ENCODE measurements around the gene CCDC200. TPM values are rescaled to one million over a fixed set of nuclear protein-coding genes. Genes with fewer than 3 reads are reported as not detected.
A peak's percentile ranks its signal among the peaks of the same experiment; 100 is the strongest.

CCDC200 gene
- total and polyA plus RNA-seq, 2 of the 13 experiments (the other 11 are each of a cell fraction or from before 2014, with no cell fraction given), result not detected

DNA sequence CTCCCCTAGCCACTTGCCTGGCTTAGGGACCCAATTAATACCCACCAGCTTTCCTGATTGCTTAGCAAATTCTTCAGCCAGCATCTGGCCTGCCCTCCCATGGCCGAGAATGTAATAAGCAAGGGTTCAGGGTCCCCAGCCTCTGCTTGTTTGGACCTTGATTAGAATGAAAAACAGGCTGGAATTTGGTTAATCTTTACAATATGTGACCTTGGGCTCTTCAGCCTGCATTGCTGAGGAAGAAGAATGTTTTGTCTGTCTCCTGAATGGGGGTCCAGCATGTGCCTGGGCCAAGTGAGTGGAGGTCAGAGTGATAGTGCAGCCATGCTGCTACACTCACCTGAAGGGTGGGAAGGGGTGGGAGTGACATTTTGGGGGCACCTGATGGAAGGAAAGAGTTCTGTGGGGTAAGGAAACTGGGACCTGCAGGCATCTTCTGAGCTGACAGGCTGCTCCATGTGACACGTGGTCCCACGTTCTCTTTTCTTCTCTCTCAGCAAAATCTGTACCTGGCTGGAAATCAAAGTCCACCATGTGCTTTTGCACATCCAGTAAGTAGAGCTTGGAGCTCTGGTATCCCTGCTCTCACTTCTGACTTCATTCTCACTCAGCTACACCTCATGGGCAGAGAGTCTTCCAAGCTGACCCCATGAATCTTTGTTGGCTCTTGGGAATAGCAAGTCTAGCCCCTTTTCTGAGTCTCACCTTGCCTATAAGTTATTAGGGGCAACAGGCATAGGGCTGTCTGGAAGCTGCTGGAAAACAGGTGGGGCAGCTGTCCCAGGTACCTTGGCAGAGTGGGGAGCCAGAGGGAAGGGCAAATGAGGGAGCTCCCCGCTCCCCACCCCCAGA is 11.4 kb downstream of the CCDC200 start (continued):
- peak; percentile 72 to 87 for TF ChIP-seq MAFK (conservative IDR thresholded peaks at IDR 0.05 in 1 of 2, IDR thresholded peaks at IDR 0.05 in 1 of 2; ENCODE audit: low read length in 2 of 2)
- TF ChIP-seq ADNP (CRISPR knock-in tag; IDR thresholded peaks at IDR 0.05), result no peak
- TF ChIP-seq, protein P1, sequence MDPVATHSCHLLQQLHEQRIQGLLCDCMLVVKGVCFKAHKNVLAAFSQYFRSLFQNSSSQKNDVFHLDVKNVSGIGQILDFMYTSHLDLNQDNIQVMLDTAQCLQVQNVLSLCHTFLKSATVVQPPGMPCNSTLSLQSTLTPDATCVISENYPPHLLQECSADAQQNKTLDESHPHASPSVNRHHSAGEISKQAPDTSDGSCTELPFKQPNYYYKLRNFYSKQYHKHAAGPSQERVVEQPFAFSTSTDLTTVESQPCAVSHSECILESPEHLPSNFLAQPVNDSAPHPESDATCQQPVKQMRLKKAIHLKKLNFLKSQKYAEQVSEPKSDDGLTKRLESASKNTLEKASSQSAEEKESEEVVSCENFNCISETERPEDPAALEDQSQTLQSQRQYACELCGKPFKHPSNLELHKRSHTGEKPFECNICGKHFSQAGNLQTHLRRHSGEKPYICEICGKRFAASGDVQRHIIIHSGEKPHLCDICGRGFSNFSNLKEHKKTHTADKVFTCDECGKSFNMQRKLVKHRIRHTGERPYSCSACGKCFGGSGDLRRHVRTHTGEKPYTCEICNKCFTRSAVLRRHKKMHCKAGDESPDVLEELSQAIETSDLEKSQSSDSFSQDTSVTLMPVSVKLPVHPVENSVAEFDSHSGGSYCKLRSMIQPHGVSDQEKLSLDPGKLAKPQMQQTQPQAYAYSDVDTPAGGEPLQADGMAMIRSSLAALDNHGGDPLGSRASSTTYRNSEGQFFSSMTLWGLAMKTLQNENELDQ (CRISPR knock-in tag; IDR thresholded peaks at IDR 0.05; ENCODE audit: borderline replicate concordance), result 0 out of 2 replicates have a peak, but pooled peaks have one; percentile 58
- TF ChIP-seq, protein P2, sequence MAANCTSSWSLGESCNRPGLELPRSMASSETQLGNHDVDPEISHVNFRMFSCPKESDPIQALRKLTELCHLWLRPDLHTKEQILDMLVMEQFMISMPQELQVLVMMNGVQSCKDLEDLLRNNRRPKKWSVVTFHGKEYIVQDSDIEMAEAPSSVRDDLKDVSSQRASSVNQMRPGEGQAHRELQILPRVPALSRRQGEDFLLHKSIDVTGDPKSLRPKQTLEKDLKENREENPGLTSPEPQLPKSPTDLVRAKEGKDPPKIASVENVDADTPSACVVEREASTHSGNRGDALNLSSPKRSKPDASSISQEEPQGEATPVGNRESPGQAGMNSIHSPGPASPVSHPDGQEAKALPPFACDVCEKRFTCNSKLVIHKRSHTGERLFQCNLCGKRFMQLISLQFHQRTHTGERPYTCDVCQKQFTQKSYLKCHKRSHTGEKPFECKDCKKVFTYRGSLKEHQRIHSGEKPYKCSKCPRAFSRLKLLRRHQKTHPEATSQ (CRISPR knock-in tag; IDR thresholded peaks at IDR 0.05; ENCODE audit: borderline replicate concordance), result 0 out of 2 replicates have a peak, but pooled peaks have one; percentile 19
- peak; percentile 77; the same call in 1 of the 2 replicates for TF ChIP-seq ZFP82 (CRISPR knock-in tag; IDR thresholded peaks at IDR 0.05; ENCODE audit: borderline replicate concordance)
- 0 out of 2 replicates have a peak, but pooled peaks have one; percentile 25 for TF ChIP-seq MAZ (IDR thresholded peaks at IDR 0.05; ENCODE audit: borderline replicate concordance, low read depth, low read length)
- peak; percentile 67 for TF ChIP-seq MAZ (CRISPR knock-in tag; IDR thresholded peaks at IDR 0.05; ENCODE audit: low read depth)
- no peak for TF ChIP-seq ETV6 (CRISPR knock-in tag; conservative IDR thresholded peaks at IDR 0.05)
- TF ChIP-seq, protein P3, sequence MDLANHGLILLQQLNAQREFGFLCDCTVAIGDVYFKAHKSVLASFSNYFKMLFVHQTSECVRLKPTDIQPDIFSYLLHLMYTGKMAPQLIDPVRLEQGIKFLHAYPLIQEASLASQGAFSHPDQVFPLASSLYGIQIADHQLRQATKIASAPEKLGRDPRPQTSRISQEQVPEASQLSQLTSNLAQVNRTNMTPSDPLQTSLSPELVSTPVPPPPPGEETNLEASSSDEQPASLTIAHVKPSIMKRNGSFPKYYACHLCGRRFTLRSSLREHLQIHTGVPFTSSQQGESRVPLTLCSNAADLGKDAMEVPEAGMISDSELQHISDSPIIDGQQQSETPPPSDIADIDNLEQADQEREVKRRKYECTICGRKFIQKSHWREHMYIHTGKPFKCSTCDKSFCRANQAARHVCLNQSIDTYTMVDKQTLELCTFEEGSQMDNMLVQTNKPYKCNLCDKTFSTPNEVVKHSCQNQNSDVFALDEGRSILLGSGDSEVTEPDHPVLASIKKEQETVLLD (CRISPR knock-in tag; IDR thresholded peaks at IDR 0.05; ENCODE audit: low read depth), result no peak; the same call in 1 of the 2 replicates
- TF ChIP-seq ZNF441 (CRISPR knock-in tag; IDR thresholded peaks at IDR 0.05; ENCODE audit: borderline replicate concordance), result peak; percentile 87; the same call in 1 of the 2 replicates
- TF ChIP-seq HOXA5 (CRISPR knock-in tag; IDR thresholded peaks at IDR 0.05), result 0 out of 2 replicates have a peak, but pooled peaks have one; percentile 65
- no peak for TF ChIP-seq ZNF570 (CRISPR knock-in tag; IDR thresholded peaks at IDR 0.05; ENCODE audit: borderline replicate concordance)
- TF ChIP-seq SATB2 (CRISPR knock-in tag; IDR thresholded peaks at IDR 0.05), result no peak; the same call in 1 of the 2 replicates
- TF ChIP-seq ZNF546 (CRISPR knock-in tag; conservative IDR thresholded peaks at IDR 0.05), result peak; percentile 47; the same call in 1 of the 2 replicates
- TF ChIP-seq KLF16 (CRISPR knock-in tag; IDR thresholded peaks at IDR 0.05), result peak in 1 of 2 experiments; percentile 63; a peak in 2 of 4 replicates
- TF ChIP-seq, protein P4, sequence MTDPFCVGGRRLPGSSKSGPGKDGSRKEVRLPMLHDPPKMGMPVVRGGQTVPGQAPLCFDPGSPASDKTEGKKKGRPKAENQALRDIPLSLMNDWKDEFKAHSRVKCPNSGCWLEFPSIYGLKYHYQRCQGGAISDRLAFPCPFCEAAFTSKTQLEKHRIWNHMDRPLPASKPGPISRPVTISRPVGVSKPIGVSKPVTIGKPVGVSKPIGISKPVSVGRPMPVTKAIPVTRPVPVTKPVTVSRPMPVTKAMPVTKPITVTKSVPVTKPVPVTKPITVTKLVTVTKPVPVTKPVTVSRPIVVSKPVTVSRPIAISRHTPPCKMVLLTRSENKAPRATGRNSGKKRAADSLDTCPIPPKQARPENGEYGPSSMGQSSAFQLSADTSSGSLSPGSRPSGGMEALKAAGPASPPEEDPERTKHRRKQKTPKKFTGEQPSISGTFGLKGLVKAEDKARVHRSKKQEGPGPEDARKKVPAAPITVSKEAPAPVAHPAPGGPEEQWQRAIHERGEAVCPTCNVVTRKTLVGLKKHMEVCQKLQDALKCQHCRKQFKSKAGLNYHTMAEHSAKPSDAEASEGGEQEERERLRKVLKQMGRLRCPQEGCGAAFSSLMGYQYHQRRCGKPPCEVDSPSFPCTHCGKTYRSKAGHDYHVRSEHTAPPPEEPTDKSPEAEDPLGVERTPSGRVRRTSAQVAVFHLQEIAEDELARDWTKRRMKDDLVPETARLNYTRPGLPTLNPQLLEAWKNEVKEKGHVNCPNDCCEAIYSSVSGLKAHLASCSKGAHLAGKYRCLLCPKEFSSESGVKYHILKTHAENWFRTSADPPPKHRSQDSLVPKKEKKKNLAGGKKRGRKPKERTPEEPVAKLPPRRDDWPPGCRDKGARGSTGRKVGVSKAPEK (CRISPR knock-in tag; IDR thresholded peaks at IDR 0.05; ENCODE audit: borderline replicate concordance), result peak; percentile 56; the same call in 1 of the 2 replicates
- TF ChIP-seq ZNF652 (CRISPR knock-in tag; IDR thresholded peaks at IDR 0.05; ENCODE audit: borderline replicate concordance, low read depth), result no peak; the same call in 1 of the 2 replicates
- TF ChIP-seq ELF1 (CRISPR knock-in tag; IDR thresholded peaks at IDR 0.05), result peak; percentile 44; the same call in 1 of the 2 replicates
- 0 out of 2 replicates have a peak, but pooled peaks have one; percentile 11 for TF ChIP-seq ZNF569 (CRISPR knock-in tag; IDR thresholded peaks at IDR 0.05; ENCODE audit: borderline replicate concordance)
- TF ChIP-seq ZNF17 (CRISPR knock-in tag; IDR thresholded peaks at IDR 0.05), result peak; percentile 66; the same call in 1 of the 2 replicates

Measured in HepG2 (cell line).